Effector CD4-positive, alpha-beta T cell (primary cell): ENCODE measurements around the gene PEAK1.
"Not testable (repeated sequence)": the region's sequence is repeated elsewhere in the genome, so short reads cannot be mapped to it uniquely, and the experiment has no call there.

Experiments used
- DNase-seq: peaks from one replicate; pipeline ENCODE4 v3.0.0-alpha.2; 2020

The PEAK1 gene

GRCh38 chr15:77171221-77171967 lies 248.5 kb downstream of the PEAK1 start:
- no peak for DNase-seq

DNA sequence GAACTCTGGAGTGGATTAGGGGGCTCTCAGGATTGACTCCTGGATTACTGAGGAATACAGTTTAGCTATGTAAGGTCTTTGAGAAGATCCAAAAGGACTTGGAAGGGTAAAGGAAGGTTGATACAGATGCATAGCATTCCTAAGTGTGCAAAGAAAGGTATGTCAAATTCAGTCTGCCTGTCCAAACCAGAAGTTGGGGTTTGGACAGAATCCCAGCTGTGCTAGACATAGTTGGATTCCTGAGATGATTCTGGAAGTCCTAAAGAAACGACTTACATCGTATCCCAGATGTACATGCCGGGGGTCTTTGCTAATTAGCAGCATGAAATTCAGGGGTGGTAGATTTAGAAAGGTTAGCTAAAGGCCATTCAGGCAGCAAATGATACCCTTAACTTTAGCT lies 251.3 kb downstream of the PEAK1 start:
- no peak for DNase-seq

DNA sequence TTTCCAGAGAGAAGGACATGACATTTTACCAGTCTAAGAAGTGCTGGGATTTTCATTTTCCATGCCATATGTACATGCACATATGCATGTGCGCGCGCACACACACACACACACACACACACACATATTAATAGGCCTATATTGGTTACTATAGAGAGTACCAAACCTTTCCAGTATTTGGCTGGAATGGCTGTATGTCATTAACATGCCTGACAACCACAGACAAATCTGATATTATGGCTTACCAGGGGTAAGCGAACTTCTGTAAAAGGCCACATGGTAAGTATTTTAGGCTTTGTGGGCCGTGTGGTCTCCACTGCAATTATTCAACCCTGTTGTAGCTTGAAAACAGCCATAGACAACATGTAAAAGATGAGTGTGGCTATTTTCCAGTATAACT lies 251.8 kb downstream of the PEAK1 start:
- no peak for DNase-seq

- no peak for DNase-seq
Measured at GRCh38 chr15:77167406-77167805, 252.5 kb downstream of the PEAK1 start.

- no peak for DNase-seq
Measured at GRCh38 chr15:77163781-77164384, 256.0 kb downstream of the PEAK1 start.

- no peak for DNase-seq
Measured at GRCh38 chr15:77162872-77163633, 256.9 kb downstream of the PEAK1 start.

GRCh38 chr15:77160562-77161478 lies 259.1 kb downstream of the PEAK1 start:
- no peak for DNase-seq

DNA sequence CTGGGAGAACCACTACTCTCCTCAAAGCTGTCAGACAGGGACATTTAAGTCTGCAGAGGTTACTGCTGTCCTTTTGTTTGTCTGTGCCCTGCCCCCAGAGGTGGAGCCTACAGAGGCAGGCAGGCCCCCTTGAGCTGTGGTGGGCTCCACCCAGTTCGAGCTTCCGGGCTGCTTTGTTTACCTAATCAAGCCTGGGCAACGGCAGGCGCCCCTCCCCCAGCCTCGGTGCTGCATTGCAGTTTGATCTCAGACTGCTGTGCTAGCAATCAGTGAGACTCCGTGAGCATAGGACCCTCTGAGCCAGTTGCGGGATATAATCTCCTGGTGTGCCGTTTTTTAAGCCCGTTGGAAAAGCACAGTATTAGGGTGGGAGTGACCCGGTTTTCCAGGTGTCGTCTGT lies 263.9 kb downstream of the PEAK1 start:
- DNase-seq, result not testable (repeated sequence)

GRCh38 chr15:77148191-77148590 lies 271.7 kb downstream of the PEAK1 start:
- no peak for DNase-seq

- no peak for DNase-seq
Measured at GRCh38 chr15:77145370-77145769, 274.5 kb downstream of the PEAK1 start.

DNA sequence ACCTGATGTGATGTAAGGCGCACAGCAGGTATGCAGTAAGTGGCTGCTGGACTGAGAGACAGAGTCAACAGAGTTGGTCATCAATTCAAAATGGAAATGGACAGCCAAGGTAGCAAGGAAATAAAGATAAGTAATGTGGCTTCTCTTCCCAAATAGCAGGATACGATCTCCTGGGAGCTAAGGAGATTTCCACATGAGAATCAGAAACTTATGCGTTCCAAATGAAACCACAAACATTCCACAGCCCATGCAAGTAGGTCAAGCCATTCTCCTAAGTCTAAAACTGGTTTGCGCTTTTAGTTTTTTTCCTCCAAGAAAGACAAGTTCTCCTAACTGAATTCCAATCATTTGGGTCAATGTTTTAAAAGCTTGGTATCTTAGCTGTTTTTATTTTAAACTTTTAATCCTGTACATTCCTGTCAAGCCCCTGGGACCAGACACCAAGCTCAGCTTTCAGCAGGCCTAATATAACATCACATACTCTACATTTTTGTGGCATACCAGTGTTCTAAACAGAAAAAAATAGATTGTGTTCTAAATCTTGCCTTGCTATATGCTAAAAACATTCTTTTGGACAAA lies 275.3 kb downstream of the PEAK1 start:
- DNase-seq, result no peak

- DNase-seq, result no peak
Measured at GRCh38 chr15:77144026-77144425, 275.9 kb downstream of the PEAK1 start.

GRCh38 chr15:77143616-77144015 lies 276.3 kb downstream of the PEAK1 start:
- no peak for DNase-seq

- DNase-seq, result no peak
Measured at GRCh38 chr15:77143191-77143590, 276.7 kb downstream of the PEAK1 start.

DNA sequence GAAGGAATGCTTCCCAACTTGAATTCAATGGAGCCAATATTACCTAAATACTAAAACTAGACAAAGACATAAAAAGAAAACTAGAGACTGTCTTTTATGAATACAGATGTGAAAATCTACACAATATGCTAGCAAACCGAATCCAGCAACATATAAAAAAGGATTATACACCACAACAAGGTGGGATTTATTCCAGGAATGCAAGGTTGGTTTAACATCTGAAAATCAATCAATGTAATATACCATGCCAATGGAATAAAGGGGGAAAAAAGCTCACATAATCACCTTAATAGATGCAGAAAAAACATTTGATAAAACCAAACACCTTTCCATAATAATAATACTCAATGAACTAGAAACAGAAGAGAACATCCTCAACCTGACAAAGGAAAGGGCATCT lies 279.7 kb downstream of the PEAK1 start:
- no peak for DNase-seq

DNA sequence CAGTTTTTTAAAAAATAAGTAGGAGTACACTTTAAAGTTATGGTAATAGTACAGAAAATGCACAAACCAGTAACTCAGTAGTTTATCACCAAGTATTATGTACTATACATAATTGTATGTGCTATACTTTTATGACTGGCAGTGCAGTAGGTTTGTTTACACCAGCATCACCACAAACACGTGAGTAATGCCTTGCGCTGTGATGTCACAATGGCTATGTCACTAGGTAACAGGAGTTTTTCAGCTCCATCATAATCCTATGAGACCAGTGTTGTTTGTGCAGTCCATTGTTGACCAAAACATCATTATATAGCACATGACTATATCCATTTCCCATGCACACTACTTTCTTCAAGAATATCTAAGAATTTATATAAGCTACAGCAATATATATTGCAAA lies 280.6 kb downstream of the PEAK1 start:
- no peak for DNase-seq

- no peak for DNase-seq
Measured at GRCh38 chr15:77138167-77138522, 281.8 kb downstream of the PEAK1 start.

GRCh38 chr15:77135181-77135580 lies 284.7 kb downstream of the PEAK1 start:
- DNase-seq, result no peak

- DNase-seq, result no peak
Measured at GRCh38 chr15:77130315-77130930, 289.5 kb downstream of the PEAK1 start.

- no peak for DNase-seq
Measured at GRCh38 chr15:77127626-77128025, 292.3 kb downstream of the PEAK1 start.

DNA sequence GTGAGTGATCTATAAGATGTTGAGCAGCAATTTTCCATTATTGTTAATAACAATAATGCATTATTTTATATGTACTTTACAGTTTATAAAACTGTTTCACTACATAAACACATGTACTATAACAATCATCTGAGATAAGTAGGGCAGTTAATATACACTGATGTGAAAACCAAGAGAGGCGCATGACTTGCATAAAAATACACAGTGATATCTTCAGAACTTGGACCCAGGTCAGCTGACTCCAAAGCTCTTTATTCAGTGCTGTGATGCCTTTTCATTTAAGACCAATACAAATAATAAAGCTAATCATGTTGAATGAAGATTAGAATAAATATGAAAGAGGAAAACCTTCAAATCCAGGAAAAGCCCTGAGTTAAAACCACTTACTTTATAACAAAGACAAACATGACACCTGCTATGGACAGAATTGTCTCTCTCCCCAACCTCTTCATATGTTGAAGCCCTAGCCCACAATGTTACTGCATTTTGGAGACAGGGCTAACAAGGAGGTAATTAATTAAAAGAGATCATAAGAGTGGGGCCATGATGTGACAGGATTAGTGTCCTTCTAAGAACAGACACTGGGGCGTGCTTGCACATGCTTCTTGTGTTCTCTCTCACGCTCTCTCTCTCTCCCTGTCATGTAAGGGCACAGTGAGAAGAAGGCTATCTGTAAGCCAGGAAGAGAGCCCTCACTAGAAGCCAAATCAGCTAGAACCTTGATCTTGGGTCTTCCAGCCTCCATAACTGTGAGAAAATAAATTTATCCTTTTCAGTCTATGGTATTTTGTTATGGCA lies 293.2 kb downstream of the PEAK1 start:
- DNase-seq, result no peak
